Measurements from ENCODE around the gene HLA-A. TPM values are rescaled to one million over a fixed set of nuclear protein-coding genes. Genes with fewer than 3 reads are reported as not detected.

The HLA-A gene
- total and polyA plus RNA-seq, 2 of the 13 experiments (the other 11 are each of a cell fraction or from before 2014, with no cell fraction given) = 345 to 527 TPM

GRCh38 chr6:29970711-29971110 is 28.4 kb downstream of the HLA-A start:
- H3K4me2 ChIP-seq (ENCODE audit: low read depth, low read length) = no peak overlapping the region
- H3K4me3 ChIP-seq (replicated peaks in 1 of 3; ENCODE audit: insufficient read depth in 1 of 3, low read depth in 2 of 3, low read length in 3 of 3) = no peak overlapping the region
- H2AFZ ChIP-seq (ENCODE audit: low read length) = no peak overlapping the region
- intact Hi-C loops (cut with micrococcal nuclease; ENCODE audit: unreplicated experiment) (no loop called here), in situ Hi-C loops (cut with HindIII; ENCODE audit: extremely low pct_ligation_motif_present, low pct_unique_long_range_greater_than_20kb) (no loop called here)
- H3K9me3 ChIP-seq (ENCODE audit: low read length) = no peaks in the 10 kb centered on the region
- CTCF ChIA-PET (ENCODE audit: low intra/inter-chr PET ratio, low total read pairs) = no interaction called here
- no peak overlapping the region for H3K9ac ChIP-seq (ENCODE audit: insufficient read depth, low read depth, low read length)
- H3K4me1 ChIP-seq (ENCODE audit: insufficient read depth, low read length) = peaks cover 38% of the 10 kb centered on the region
- no TSS peak for BruUV-seq (replicated peaks)
- WGBS (ENCODE audit: low lambda C conversion rate) = 49% methylated on average over 2 of the region's 2 CpGs
- H3K27me3 ChIP-seq (ENCODE audit: control insufficient read depth in 1 of 2, insufficient read depth in 2 of 2, low read length in 2 of 2) = no peaks in the 10 kb centered on the region
- H3K36me3 ChIP-seq (replicated peaks in 1 of 2; ENCODE audit: control insufficient read depth in 1 of 2, insufficient read depth in 2 of 2, low read length in 2 of 2) = no peaks in the 10 kb centered on the region
- no peaks in the 10 kb centered on the region for H4K20me1 ChIP-seq (ENCODE audit: insufficient read depth, low read length)
- ATAC-seq (no peak), DNase-seq (ENCODE audit: low spot score) (no peak), FAIRE-seq (no peak)
- H3K27ac ChIP-seq (ENCODE audit: extremely low read length, insufficient read depth, low read length) = no peak overlapping the region
- TF ChIP-seq ZNF446 (CRISPR knock-in tag; IDR thresholded peaks at IDR 0.05) (no peak), RFX3 (CRISPR knock-in tag; IDR thresholded peaks at IDR 0.05) (no peak), JUNB (CRISPR knock-in tag; IDR thresholded peaks at IDR 0.05; ENCODE audit: borderline replicate concordance) (no peak), GFI1 (CRISPR knock-in tag; IDR thresholded peaks at IDR 0.05; ENCODE audit: borderline replicate concordance) (no peak), CENPX (CRISPR knock-in tag; IDR thresholded peaks at IDR 0.05) (no peak), GMEB1 (CRISPR knock-in tag; IDR thresholded peaks at IDR 0.05; ENCODE audit: borderline replicate concordance) (no peak), ZNF280B (CRISPR knock-in tag; IDR thresholded peaks at IDR 0.05; ENCODE audit: borderline replicate concordance) (no peak), SNAI1 (CRISPR knock-in tag; IDR thresholded peaks at IDR 0.05; ENCODE audit: borderline replicate concordance) (no peak), MAFF (IDR thresholded peaks at IDR 0.05; ENCODE audit: low read depth, low read length) (no peak), FOXO4 (CRISPR knock-in tag; conservative IDR thresholded peaks at IDR 0.05) (no peak), NAIF1 (CRISPR knock-in tag; IDR thresholded peaks at IDR 0.05; ENCODE audit: borderline replicate concordance) (no peak), EED (CRISPR knock-in tag; IDR thresholded peaks at IDR 0.05) (no peak), ESRRA (CRISPR knock-in tag; IDR thresholded peaks at IDR 0.05; ENCODE audit: low read depth) (no peak), ZFAT (CRISPR knock-in tag; conservative IDR thresholded peaks at IDR 0.05) (no peak), ELF4 (CRISPR knock-in tag; IDR thresholded peaks at IDR 0.05; ENCODE audit: borderline replicate concordance) (no peak), KMT2A (CRISPR knock-in tag; IDR thresholded peaks at IDR 0.05) (no peak), ZNF563 (CRISPR knock-in tag; IDR thresholded peaks at IDR 0.05) (no peak)
- H3K79me2 ChIP-seq (ENCODE audit: insufficient read depth, low read length) = no peaks in the 10 kb centered on the region
- POLR2A ChIA-PET = no interaction called here

All from HepG2 (cell line).